HepG2 (cell line): ENCODE data around the gene GRIK2. TPM values are rescaled to one million over a fixed set of nuclear protein-coding genes. Genes with fewer than 3 reads are reported as not detected.

Experiments
- ATAC-seq: fragments of 200-7000 bp; cut with Tn5 transposase; 3 replicates; pipeline ENCODE4 v1.9.1; 2020; ENCODE audit warnings: mild to moderate bottlenecking, moderate library complexity
- BruUV-seq: library from RNA; stranded (reverse); fragments of 400-500 nt; replicated peaks from 2 replicates; lab custom pipeline; 2021; lab: Mats Ljungman, UMichigan
- CTCF ChIA-PET: fragments of 300-600 bp; formaldehyde crosslinking; extraction: SDS; loops from one replicate; lab custom pipeline; 2021; ENCODE audit warnings: low total read pairs, inconsistent platforms, low intra/inter-chr PET ratio; lab: Yijun Ruan, JAX
- POLR2A ChIA-PET: fragments of 350-600 bp; sonication (Branson Sonifier 250); formaldehyde crosslinking; loops from one replicate; lab custom pipeline; 2020; ENCODE audit warnings: antibody characterized with exemption, inconsistent platforms; lab: Yijun Ruan, JAX
- DNase-seq: peaks from one replicate; pipeline ENCODE4 v3.0.0-alpha.2; 2015; ENCODE audit warnings: low spot score
- FAIRE-seq: peaks from 3 replicates; lab custom pipeline; 2011; peaks lifted over from hg19 to GRCh38; lab: Jason Lieb, UNC
- H2AFZ ChIP-seq: one replicate; pipeline ENCODE4 v1.6.1; 2011; ENCODE audit warnings: low read length, inconsistent platforms
- H3K27ac ChIP-seq: fragments of 300-600 bp; 3 replicates; pipeline ENCODE4 v1.8.0; 2011; ENCODE audit warnings: mixed run types, mild to moderate bottlenecking, mixed read lengths, low read length, inconsistent platforms; ENCODE audit not compliant: insufficient read depth; ENCODE audit errors: extremely low read length
- H3K27me3 ChIP-seq, 2 experiments: fragments of 200-600 bp in 1 of 2; 2 replicates in 1 of 2; 3 replicates in 1 of 2; pipeline versions ENCODE4 v1.6.0 to v1.8.0; 2011; ENCODE audit warnings: low read length in 2 of 2, mild to moderate bottlenecking in 2 of 2, moderate library complexity in 2 of 2, inconsistent platforms in 1 of 2; ENCODE audit not compliant: insufficient read depth in 2 of 2, control insufficient read depth in 1 of 2
- H3K36me3 ChIP-seq, 2 experiments: fragments of 200-600 bp in 1 of 2; replicated peaks in 1 of 2; 2 replicates in 1 of 2; 3 replicates in 1 of 2; pipeline versions ENCODE4 v1.5.1 to v1.8.0; 2011; ENCODE audit warnings: low read length in 2 of 2, inconsistent platforms in 1 of 2; ENCODE audit not compliant: insufficient read depth in 2 of 2, control insufficient read depth in 1 of 2
- H3K4me1 ChIP-seq: 2 replicates; pipeline ENCODE4 v1.5.1; 2012; ENCODE audit warnings: low read length, inconsistent platforms; ENCODE audit not compliant: insufficient read depth
- H3K4me2 ChIP-seq: 2 replicates; pipeline ENCODE4 v1.6.0; 2011; ENCODE audit warnings: low read depth, low read length, inconsistent platforms
- H3K4me3 ChIP-seq, 3 experiments: fragments of 200-600 bp in 1 of 3; sonication (generic), shearing (Covaris generic) in 1 of 3; replicated peaks in 1 of 3; 2 replicates each; pipeline ENCODE4 v1.5.1; 2011 to 2016; ENCODE audit warnings: low read length in 3 of 3, inconsistent platforms in 2 of 3, low read depth in 2 of 3, mild to moderate bottlenecking in 2 of 3, control low read depth in 1 of 3, mixed read lengths in 1 of 3; ENCODE audit not compliant: insufficient read depth in 1 of 3
- H3K79me2 ChIP-seq: one replicate; pipeline ENCODE4 v1.6.1; 2011; ENCODE audit warnings: low read length, inconsistent platforms; ENCODE audit not compliant: insufficient read depth
- H3K9ac ChIP-seq: 2 replicates; pipeline ENCODE4 v1.6.0; 2011; ENCODE audit warnings: mild to moderate bottlenecking, low read depth, low read length, inconsistent platforms; ENCODE audit not compliant: insufficient read depth
- H3K9me3 ChIP-seq: 2 replicates; pipeline ENCODE4 v1.5.1; 2012; ENCODE audit warnings: mild to moderate bottlenecking, low read length
- H4K20me1 ChIP-seq: 2 replicates; pipeline ENCODE4 v1.6.0; 2011; ENCODE audit warnings: inconsistent platforms, mild to moderate bottlenecking, low read length, moderate library complexity; ENCODE audit not compliant: insufficient read depth
- GPBP1L1 ChIP-seq: sonication (generic); formaldehyde crosslinking; IDR thresholded peaks from 2 replicates; pipeline ENCODE4 v1.5.0; 2020; ENCODE audit warnings: mild to moderate bottlenecking, missing genetic modification reagents
- HOXA7 ChIP-seq: sonication (generic); formaldehyde crosslinking; IDR thresholded peaks from 2 replicates; pipeline ENCODE4 v1.8.1; 2022; ENCODE audit warnings: mild to moderate bottlenecking, missing genetic modification reagents, moderate library complexity
- KLF9 ChIP-seq: IDR thresholded peaks from 2 replicates; pipeline ENCODE4 v1.6.1; 2016; ENCODE audit warnings: low read depth
- TAF15 ChIP-seq: fragments of 200-400 bp; formaldehyde crosslinking; IDR thresholded peaks from one replicate; pipeline ENCODE4 v1.6.1; 2018; ENCODE audit warnings: mild to moderate bottlenecking, low read depth, low read length; ENCODE audit not compliant: poor library complexity, severe bottlenecking
- WGBS: methylation state at CpG from one replicate; pipeline ENCODE4 v1.1.6; 2017; ENCODE audit warnings: low lambda C conversion rate; 5-methylcytosine and 5-hydroxymethylcytosine counted together
- in situ Hi-C: cut with HindIII; loops from 2 replicates; pipeline ENCODE4 v1.10.0; 2017; ENCODE audit warnings: low pct_unique_long_range_greater_than_20kb; ENCODE audit not compliant: extremely low pct_ligation_motif_present
- intact Hi-C: fragments of 100-400 bp; cut with micrococcal nuclease; formaldehyde crosslinking; loops from one replicate; pipeline ENCODE4 v1.10.0; 2022; ENCODE audit not compliant: unreplicated experiment
- polyA plus RNA-seq, 8 experiments: library from polyadenylated mRNA; depleted of rRNA in 3 of 8; stranded (reverse) in 7 of 8; unstranded in 1 of 8; fragments of >200 nt; fragmentation: Illumina TruSeq in 4 of 8; extraction: Trizol in 4 of 8; gene quantifications; 2 replicates each; pipeline versions ENCODE4 v1.2.1 to v1.2.3, GENCODE V29; 2011 to 2016; ENCODE audit warnings: low read depth in 4 of 8, missing spikeins in 1 of 8, mixed read lengths in 1 of 8; ENCODE audit not compliant: insufficient read depth in 1 of 8
- total RNA-seq, 5 experiments: library from RNA; depleted of rRNA; stranded (reverse); fragments of >200 nt; fragmentation: Illumina TruSeq; extraction: Trizol; gene quantifications; 2 replicates each; pipeline ENCODE4 v1.2.3, GENCODE V29; 2016; ENCODE audit warnings: low read depth in 1 of 5
- TF ChIP-seq, protein P1 (sequence below): sonication (generic); formaldehyde crosslinking; IDR thresholded peaks from 2 replicates; pipeline ENCODE4 v1.9.0; 2021; ENCODE audit warnings: missing genetic modification reagents, borderline replicate concordance
- TF ChIP-seq, protein P2 (sequence below): sonication (generic); formaldehyde crosslinking; IDR thresholded peaks from 2 replicates; pipeline ENCODE4 v1.8.0; 2023; ENCODE audit warnings: mild to moderate bottlenecking, missing genetic modification reagents

The GRIK2 gene
- total and polyA plus RNA-seq, 2 of the 13 experiments (the other 11 are each of a cell fraction or from before 2014, with no cell fraction given) = not detected

GRCh38 chr6:101458336-101458735, 64.8 kb downstream of the GRIK2 start:
- H3K4me3 ChIP-seq = no peak overlapping the region
- intact Hi-C loops = no loop called here
- BruUV-seq = no TSS peak
- TF ChIP-seq, protein P1, sequence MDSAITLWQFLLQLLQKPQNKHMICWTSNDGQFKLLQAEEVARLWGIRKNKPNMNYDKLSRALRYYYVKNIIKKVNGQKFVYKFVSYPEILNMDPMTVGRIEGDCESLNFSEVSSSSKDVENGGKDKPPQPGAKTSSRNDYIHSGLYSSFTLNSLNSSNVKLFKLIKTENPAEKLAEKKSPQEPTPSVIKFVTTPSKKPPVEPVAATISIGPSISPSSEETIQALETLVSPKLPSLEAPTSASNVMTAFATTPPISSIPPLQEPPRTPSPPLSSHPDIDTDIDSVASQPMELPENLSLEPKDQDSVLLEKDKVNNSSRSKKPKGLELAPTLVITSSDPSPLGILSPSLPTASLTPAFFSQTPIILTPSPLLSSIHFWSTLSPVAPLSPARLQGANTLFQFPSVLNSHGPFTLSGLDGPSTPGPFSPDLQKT = no peak
- TF ChIP-seq TAF15 (no peak), HOXA7 (CRISPR knock-in tag) (no peak), KLF9 (CRISPR knock-in tag) (no peak), GPBP1L1 (CRISPR knock-in tag) (no peak)
- TF ChIP-seq, protein P2, sequence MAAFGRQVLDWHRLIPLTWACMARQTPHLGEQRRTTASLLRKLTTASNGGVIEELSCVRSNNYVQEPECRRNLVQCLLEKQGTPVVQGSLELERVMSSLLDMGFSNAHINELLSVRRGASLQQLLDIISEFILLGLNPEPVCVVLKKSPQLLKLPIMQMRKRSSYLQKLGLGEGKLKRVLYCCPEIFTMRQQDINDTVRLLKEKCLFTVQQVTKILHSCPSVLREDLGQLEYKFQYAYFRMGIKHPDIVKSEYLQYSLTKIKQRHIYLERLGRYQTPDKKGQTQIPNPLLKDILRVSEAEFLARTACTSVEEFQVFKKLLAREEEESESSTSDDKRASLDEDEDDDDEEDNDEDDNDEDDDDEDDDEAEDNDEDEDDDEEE (CRISPR knock-in tag) = no peak
- TF ChIP-seq, all 625 proteins: peak for 0
- ATAC-seq = no peak
- H3K27me3 ChIP-seq = no peaks in the 10 kb centered on the region
- no peaks in the 10 kb centered on the region for H4K20me1 ChIP-seq
- ChIA-PET CTCF (no interaction called here), POLR2A (no interaction called here)
- no peaks in the 10 kb centered on the region for H3K36me3 ChIP-seq
- DNase-seq = no peak
- FAIRE-seq = no peak
- no peak overlapping the region for H3K4me2 ChIP-seq
- H3K9ac ChIP-seq = no peak overlapping the region
- H3K27ac ChIP-seq = no peak overlapping the region
- H2AFZ ChIP-seq = no peak overlapping the region
- no peaks in the 10 kb centered on the region for H3K4me1 ChIP-seq
- WGBS = 0% methylated on average over 2 of the region's 2 CpGs
- in situ Hi-C loops = no loop called here
- no peaks in the 10 kb centered on the region for H3K79me2 ChIP-seq
- no peaks in the 10 kb centered on the region for H3K9me3 ChIP-seq
